Activated T-helper 1 cell treated with anti-CD3 and anti-CD28 coated beads, Interleukin-2, amount 50 U/mL, for 16 hours (primary cell): ENCODE measurements around the gene GALNT10.
"Not testable (repeated sequence)": the region's sequence is repeated elsewhere in the genome, so short reads cannot be mapped to it uniquely, and the experiment has no call there.

Source experiments
- DNase-seq, 2 donors: peaks; one replicate each; pipeline ENCODE4 v3.0.0-alpha.2; 2020; ENCODE audit warnings: low read depth in 1 of 2, low spot score in 1 of 2

Gene GALNT10

GRCh38 chr5:154190595-154191304 is at the start of gene GALNT10:
Gene GALNT10 (plus strand): TSS chr5:154190733. CDS start chr5:154190867, 134 bp downstream.
- DNase-seq: peak in 1 of 2 donors; percentile 48

- DNase-seq: no peak
These were observed 48.8 kb upstream of the GALNT10 start for GRCh38 chr5:154141745-154142221.

GRCh38 chr5:154143211-154143641 is 47.3 kb upstream of the GALNT10 start:
- DNase-seq: no peak

- no peak for DNase-seq
These were observed 45.3 kb upstream of the GALNT10 start for GRCh38 chr5:154145268-154145667.

- no peak for DNase-seq
These were observed 44.1 kb upstream of the GALNT10 start for GRCh38 chr5:154146409-154146808.

- no peak for DNase-seq
These were observed 42.9 kb upstream of the GALNT10 start for GRCh38 chr5:154147666-154148065.

- not testable (repeated sequence) for DNase-seq
These were observed 40.1 kb upstream of the GALNT10 start for GRCh38 chr5:154150471-154150870.

- no peak for DNase-seq
These were observed 32.8 kb upstream of the GALNT10 start for GRCh38 chr5:154157483-154158378.

- DNase-seq: no peak
These were observed 32.2 kb upstream of the GALNT10 start for GRCh38 chr5:154158379-154158737.

- no peak for DNase-seq
These were observed 31.2 kb upstream of the GALNT10 start for GRCh38 chr5:154159343-154159742.

GRCh38 chr5:154162539-154163151 is 27.9 kb upstream of the GALNT10 start:
- no peak for DNase-seq

GRCh38 chr5:154163327-154164248 is 26.9 kb upstream of the GALNT10 start:
- DNase-seq: no peak

GRCh38 chr5:154164249-154164581 is 26.3 kb upstream of the GALNT10 start:
- DNase-seq: no peak

- DNase-seq: no peak
These were observed 24.6 kb upstream of the GALNT10 start for GRCh38 chr5:154165886-154166285.

GRCh38 chr5:154166901-154167791 is 23.4 kb upstream of the GALNT10 start:
- DNase-seq: no peak

GRCh38 chr5:154168395-154168794 is 22.1 kb upstream of the GALNT10 start:
- DNase-seq: no peak

- no peak for DNase-seq
These were observed 17.7 kb upstream of the GALNT10 start for GRCh38 chr5:154172785-154173184.

- no peak for DNase-seq
These were observed 16.4 kb upstream of the GALNT10 start for GRCh38 chr5:154174091-154174490.

GRCh38 chr5:154176181-154176580 is 14.4 kb upstream of the GALNT10 start:
- DNase-seq: no peak

- no peak for DNase-seq
These were observed 11.9 kb upstream of the GALNT10 start for GRCh38 chr5:154178661-154179060.
